Activated CD4-positive, alpha-beta T cell treated with anti-CD3 and anti-CD28 coated beads, Interleukin-2, amount 10 ng/mL, durations not matched to agents 7 days and 5 days (primary cell): Measurements from ENCODE around the gene ARMC8. TPM values are rescaled to one million over a fixed set of nuclear protein-coding genes. Genes with fewer than 3 reads are reported as not detected.

Experiments
- total RNA-seq, 2 experiments: library from RNA; stranded (reverse); gene quantifications; one replicate each; pipeline ENCODE4 v1.2.3, GENCODE V29; 2021

The ARMC8 gene
- total RNA-seq, 2 experiments from 2014 or later = 39.0 to 53.2 TPM

Other genes with a start within 250 kb of the ARMC8 start
- gene CLDN18, start 177.1 kb upstream of the ARMC8 start, total RNA-seq = not detected
- gene DZIP1L, start 71.7 kb upstream of the ARMC8 start, total RNA-seq = under 1 TPM; 0.37 to 0.40 TPM
- gene A4GNT, start 54.9 kb upstream of the ARMC8 start, total RNA-seq = not detected
- gene DBR1, start 12.4 kb upstream of the ARMC8 start, total RNA-seq = 10 to 100 TPM; 19.3 to 21.5 TPM
- gene NME9, start 142.6 kb downstream of the ARMC8 start, total RNA-seq = not detected
- gene MRAS, start 161.3 kb downstream of the ARMC8 start, total RNA-seq = not detected
- under 1 TPM; 0.44 to 0.74 TPM for gene ESYT3, start 247.3 kb downstream of the ARMC8 start, total RNA-seq